ENCODE results near the gene TIMP2. TPM values are rescaled to one million over a fixed set of nuclear protein-coding genes. Genes with fewer than 3 reads are reported as not detected.

TIMP2 gene
- total and polyA plus RNA-seq, 2 of the 4 experiments (the other 2 are of a cell fraction), result 43.9 to 416 TPM

DNA sequence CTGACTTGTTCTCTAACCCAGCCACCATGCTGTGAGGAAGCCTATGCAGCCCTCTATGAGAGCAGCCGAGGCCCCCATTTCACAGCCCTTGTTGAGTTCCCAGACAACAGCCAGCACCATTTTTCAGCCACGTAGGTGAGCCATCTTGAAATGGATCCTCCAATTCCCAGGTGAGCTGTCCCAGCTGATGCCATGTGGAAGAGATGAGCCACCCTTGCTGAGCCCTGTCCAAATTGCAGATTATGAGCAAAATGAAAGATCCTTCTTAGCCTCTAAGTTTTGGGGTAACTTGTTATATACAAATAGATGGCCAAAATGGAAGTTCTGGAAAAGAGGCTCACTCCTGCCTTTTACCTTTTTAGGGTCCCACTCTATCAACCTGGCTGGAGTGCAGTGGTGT, 25.7 kb upstream of the TIMP2 start:
- dilution Hi-C loops (cut with HindIII; ENCODE audit: low sequenced_read_pairs, unreplicated experiment) (no loop called here), in situ Hi-C loops (cut with MboI; ENCODE audit: low sequenced_read_pairs) (loop anchor here (25.0 kb wide), 1 partner anchor 464 kb away; no protein-coding TSS in a partner anchor), intact Hi-C loops (cut with micrococcal nuclease) (no loop called here)
- Histone ChIP-seq H3K56ac (ENCODE audit: extremely low read depth, insufficient read depth, low read length) (no peak overlapping the region), H3K23ac (ENCODE audit: low read depth, low read length) (no peak overlapping the region), H3K27me3 (ENCODE audit: control insufficient read depth, insufficient read depth, low read length) (no peaks in the 10 kb centered on the region; the same call in 1 of the 2 replicates), H3K9me1 (ENCODE audit: insufficient read depth, low read length) (no peaks in the 10 kb centered on the region), H4K91ac (ENCODE audit: insufficient read depth, low read depth, low read length) (no peak overlapping the region), H3K4me3 (ENCODE audit: insufficient read depth, low read depth, low read length) (no peak overlapping the region), H2AK9ac (replicated peaks; ENCODE audit: low read depth, low read length, poor library complexity) (no peak overlapping the region), H2AFZ (replicated peaks; ENCODE audit: low read length, poor library complexity) (no peak overlapping the region), H3K4ac (ENCODE audit: low read depth, low read length) (no peak overlapping the region), H2BK20ac (ENCODE audit: low read depth, low read length) (no peak overlapping the region), H2BK5ac (ENCODE audit: low read depth, low read length, poor library complexity, severe bottlenecking) (no peak overlapping the region), H3K36me3 (ENCODE audit: control insufficient read depth, insufficient read depth, low read length) (no peaks in the 10 kb centered on the region), H2BK15ac (ENCODE audit: low read depth, low read length) (no peak overlapping the region), H3K14ac (replicated peaks; ENCODE audit: low read depth, low read length) (no peak overlapping the region), H3K27ac (ENCODE audit: insufficient read depth, low read length) (no peak overlapping the region), H3K79me1 (ENCODE audit: low read depth in 1 of 2, low read length in 2 of 2) (no peaks in the 10 kb centered on the region), H4K8ac (ENCODE audit: low read depth in 2 of 2, low read length in 2 of 2) (no peak overlapping the region), H3K9me3 (ENCODE audit: control insufficient read depth, insufficient read depth, low read length) (peaks cover 15% of the 10 kb centered on the region), H4K20me1 (ENCODE audit: insufficient read depth, low read length) (no peaks in the 10 kb centered on the region), H3K4me2 (ENCODE audit: low read depth, low read length) (no peak overlapping the region), H4K5ac (ENCODE audit: low read depth, low read length) (no peak overlapping the region), H2AK5ac (ENCODE audit: low read depth, low read length) (no peak overlapping the region), H2BK120ac (ENCODE audit: low read depth, low read length) (no peak overlapping the region), H3K4me1 (ENCODE audit: control insufficient read depth, insufficient read depth, low read length) (peaks cover 18% of the 10 kb centered on the region), H3K9ac (ENCODE audit: low read depth, low read length) (no peak overlapping the region), H3K18ac (ENCODE audit: low read depth, low read length) (no peak overlapping the region)
- ChIA-PET CTCF (interaction anchor here (0.5 kb wide), 1 partner anchor 25 kb away, joined by 4 read pairs; no protein-coding TSS in a partner anchor), POLR2A (ENCODE audit: unreplicated experiment) (no interaction called here)
- ATAC-seq (ENCODE audit: low read depth) (no peak), DNase-seq (no peak)
- no TSS peak for BruUV-seq (replicated peaks)
- TF ChIP-seq, protein P1, sequence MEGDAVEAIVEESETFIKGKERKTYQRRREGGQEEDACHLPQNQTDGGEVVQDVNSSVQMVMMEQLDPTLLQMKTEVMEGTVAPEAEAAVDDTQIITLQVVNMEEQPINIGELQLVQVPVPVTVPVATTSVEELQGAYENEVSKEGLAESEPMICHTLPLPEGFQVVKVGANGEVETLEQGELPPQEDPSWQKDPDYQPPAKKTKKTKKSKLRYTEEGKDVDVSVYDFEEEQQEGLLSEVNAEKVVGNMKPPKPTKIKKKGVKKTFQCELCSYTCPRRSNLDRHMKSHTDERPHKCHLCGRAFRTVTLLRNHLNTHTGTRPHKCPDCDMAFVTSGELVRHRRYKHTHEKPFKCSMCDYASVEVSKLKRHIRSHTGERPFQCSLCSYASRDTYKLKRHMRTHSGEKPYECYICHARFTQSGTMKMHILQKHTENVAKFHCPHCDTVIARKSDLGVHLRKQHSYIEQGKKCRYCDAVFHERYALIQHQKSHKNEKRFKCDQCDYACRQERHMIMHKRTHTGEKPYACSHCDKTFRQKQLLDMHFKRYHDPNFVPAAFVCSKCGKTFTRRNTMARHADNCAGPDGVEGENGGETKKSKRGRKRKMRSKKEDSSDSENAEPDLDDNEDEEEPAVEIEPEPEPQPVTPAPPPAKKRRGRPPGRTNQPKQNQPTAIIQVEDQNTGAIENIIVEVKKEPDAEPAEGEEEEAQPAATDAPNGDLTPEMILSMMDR (conservative IDR thresholded peaks at IDR 0.05; ENCODE audit: low read depth, low read length), result no peak
- 100% methylated on average over 1 of the region's 2 CpGs; no CpG with 5 or more reads in 1 of the 2 experiments for WGBS, 2 experiments (ENCODE audit: extremely low coverage in 2 of 2, insufficient read length in 1 of 2)
